Measurements from ENCODE around the gene P2RY8.
"Not testable (repeated sequence)": the region's sequence is repeated elsewhere in the genome, so short reads cannot be mapped to it uniquely, and the experiment has no call there.

P2RY8 gene

DNA sequence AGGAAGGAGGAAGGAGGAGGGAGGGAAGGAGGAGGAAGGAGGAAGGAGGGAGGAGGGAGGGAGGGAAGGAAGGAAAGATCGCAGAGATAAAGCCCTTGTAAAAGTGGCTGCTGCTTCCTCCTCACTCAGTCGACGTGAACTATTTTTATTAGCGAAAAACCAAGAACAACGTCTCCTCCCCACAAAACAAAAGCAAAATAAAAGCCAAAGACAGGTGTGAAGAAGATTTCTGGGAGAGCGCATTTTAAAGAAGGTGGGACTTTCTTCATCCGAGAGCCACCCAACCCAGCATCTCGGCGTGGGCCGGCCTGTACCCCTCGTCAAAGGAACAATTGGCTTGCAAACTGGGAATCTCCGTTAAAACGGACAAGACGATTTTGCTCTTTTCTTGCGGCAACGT is 43.6 kb downstream of the P2RY8 start:
- ChIA-PET CTCF (no interaction called here), POLR2A (no interaction called here)
- no peak for DNase-seq (ENCODE audit: extremely low spot score)
- TF ChIP-seq NFRKB (IDR thresholded peaks at IDR 0.05): no peak
- TF ChIP-seq FOXA1 (IDR thresholded peaks at IDR 0.05): no peak
- TF ChIP-seq, protein P1, sequence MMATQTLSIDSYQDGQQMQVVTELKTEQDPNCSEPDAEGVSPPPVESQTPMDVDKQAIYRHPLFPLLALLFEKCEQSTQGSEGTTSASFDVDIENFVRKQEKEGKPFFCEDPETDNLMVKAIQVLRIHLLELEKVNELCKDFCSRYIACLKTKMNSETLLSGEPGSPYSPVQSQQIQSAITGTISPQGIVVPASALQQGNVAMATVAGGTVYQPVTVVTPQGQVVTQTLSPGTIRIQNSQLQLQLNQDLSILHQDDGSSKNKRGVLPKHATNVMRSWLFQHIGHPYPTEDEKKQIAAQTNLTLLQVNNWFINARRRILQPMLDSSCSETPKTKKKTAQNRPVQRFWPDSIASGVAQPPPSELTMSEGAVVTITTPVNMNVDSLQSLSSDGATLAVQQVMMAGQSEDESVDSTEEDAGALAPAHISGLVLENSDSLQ (IDR thresholded peaks at IDR 0.05): no peak
- no peak for TF ChIP-seq SP1 (IDR thresholded peaks at IDR 0.05)
- TF ChIP-seq FOXK2 (IDR thresholded peaks at IDR 0.05): no peak
- no peak for TF ChIP-seq LEF1 (IDR thresholded peaks at IDR 0.05; ENCODE audit: borderline replicate concordance)
- no peak for TF ChIP-seq HDGF (IDR thresholded peaks at IDR 0.05; ENCODE audit: borderline replicate concordance)
- TF ChIP-seq CTBP1 (IDR thresholded peaks at IDR 0.05; ENCODE audit: borderline replicate concordance): no peak
- no peak for TF ChIP-seq FOXM1 (IDR thresholded peaks at IDR 0.05; ENCODE audit: borderline replicate concordance)
- TF ChIP-seq L3MBTL2 (conservative IDR thresholded peaks at IDR 0.05): no peak
- no peak for TF ChIP-seq ELF4 (IDR thresholded peaks at IDR 0.05)
- TF ChIP-seq BHLHE40 (IDR thresholded peaks at IDR 0.05; ENCODE audit: borderline replicate concordance): no peak
- no peak for TF ChIP-seq SUZ12 (IDR thresholded peaks at IDR 0.05)
- TF ChIP-seq ARNT (IDR thresholded peaks at IDR 0.05): no peak
- TF ChIP-seq TARDBP (IDR thresholded peaks at IDR 0.05): no peak
- no peak for TF ChIP-seq ZNF384 (IDR thresholded peaks at IDR 0.05)

DNA sequence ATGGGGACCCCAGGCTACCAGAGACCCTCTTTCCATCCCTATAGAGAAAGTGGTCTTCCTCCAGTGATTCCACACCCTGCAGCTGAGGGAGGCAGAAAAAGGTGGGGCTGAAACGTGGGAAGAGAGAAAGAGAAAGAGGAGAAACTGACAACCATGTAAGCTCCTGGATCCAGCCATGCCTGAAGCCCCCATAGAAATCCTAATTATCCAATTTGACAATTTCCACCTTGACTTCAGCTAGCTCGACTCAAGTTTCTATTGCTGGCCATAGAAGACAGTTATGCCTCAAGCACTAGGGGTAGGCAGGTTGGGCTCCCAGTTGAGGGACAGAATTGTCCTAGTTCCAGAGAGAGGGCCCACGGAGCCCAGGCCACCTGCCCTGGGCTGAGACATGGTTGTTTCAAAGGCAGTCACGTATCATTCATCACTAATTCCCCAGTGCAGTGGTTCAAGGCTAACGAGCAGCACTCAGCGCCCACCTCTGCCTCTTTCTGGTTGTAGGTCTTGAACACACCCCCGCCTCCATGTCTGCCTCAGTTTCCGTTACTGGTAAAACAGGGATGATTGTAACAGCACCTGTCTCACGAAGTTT is 44.5 kb downstream of the P2RY8 start:
- ChIA-PET CTCF (no interaction called here), POLR2A (no interaction called here)
- no peak for DNase-seq (ENCODE audit: extremely low spot score)
- TF ChIP-seq CTBP1 (IDR thresholded peaks at IDR 0.05; ENCODE audit: borderline replicate concordance): no peak
- TF ChIP-seq, protein P1 (IDR thresholded peaks at IDR 0.05): no peak
- TF ChIP-seq NFRKB (IDR thresholded peaks at IDR 0.05): no peak
- TF ChIP-seq TARDBP (IDR thresholded peaks at IDR 0.05): no peak
- no peak for TF ChIP-seq FOXM1 (IDR thresholded peaks at IDR 0.05; ENCODE audit: borderline replicate concordance)
- TF ChIP-seq ZNF384 (IDR thresholded peaks at IDR 0.05): no peak
- TF ChIP-seq BHLHE40 (IDR thresholded peaks at IDR 0.05; ENCODE audit: borderline replicate concordance): no peak
- no peak for TF ChIP-seq SUZ12 (IDR thresholded peaks at IDR 0.05)
- no peak for TF ChIP-seq L3MBTL2 (conservative IDR thresholded peaks at IDR 0.05)
- no peak for TF ChIP-seq HDGF (IDR thresholded peaks at IDR 0.05; ENCODE audit: borderline replicate concordance)
- no peak for TF ChIP-seq LEF1 (IDR thresholded peaks at IDR 0.05; ENCODE audit: borderline replicate concordance)
- no peak for TF ChIP-seq ELF4 (IDR thresholded peaks at IDR 0.05)
- TF ChIP-seq SP1 (IDR thresholded peaks at IDR 0.05): no peak
- no peak for TF ChIP-seq FOXK2 (IDR thresholded peaks at IDR 0.05)
- TF ChIP-seq FOXA1 (IDR thresholded peaks at IDR 0.05): no peak
- TF ChIP-seq ARNT (IDR thresholded peaks at IDR 0.05): no peak

DNA sequence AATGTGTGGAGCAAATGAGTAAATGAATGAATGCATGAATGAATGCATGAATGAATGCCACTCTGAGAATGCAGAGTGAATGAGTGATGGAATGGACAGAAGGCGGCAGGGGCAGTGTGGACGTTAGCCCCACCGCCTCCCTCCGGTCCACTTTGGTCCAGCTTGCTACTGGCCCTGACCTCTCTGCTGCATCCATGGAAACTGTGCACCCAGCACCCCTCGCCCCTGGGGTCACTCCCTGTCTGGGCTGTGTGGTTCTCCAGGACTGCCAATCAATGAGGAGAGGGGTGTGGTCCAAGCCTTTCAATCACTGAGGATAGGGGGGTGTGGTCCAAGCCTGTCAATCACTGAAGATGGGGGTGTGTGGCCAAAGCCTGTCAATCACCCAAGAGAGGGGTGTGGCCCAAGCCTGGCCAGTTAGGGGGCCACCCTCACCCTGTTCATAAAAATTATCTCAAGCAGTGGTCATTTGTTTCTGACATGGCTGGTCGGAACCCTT is 45.1 kb downstream of the P2RY8 start:
- DNase-seq (ENCODE audit: extremely low spot score): peak; percentile 49
- ChIA-PET CTCF (no interaction called here), POLR2A (no interaction called here)
- TF ChIP-seq FOXM1 (IDR thresholded peaks at IDR 0.05; ENCODE audit: borderline replicate concordance): no peak
- TF ChIP-seq, protein P1 (IDR thresholded peaks at IDR 0.05): peak; percentile 99

DNA sequence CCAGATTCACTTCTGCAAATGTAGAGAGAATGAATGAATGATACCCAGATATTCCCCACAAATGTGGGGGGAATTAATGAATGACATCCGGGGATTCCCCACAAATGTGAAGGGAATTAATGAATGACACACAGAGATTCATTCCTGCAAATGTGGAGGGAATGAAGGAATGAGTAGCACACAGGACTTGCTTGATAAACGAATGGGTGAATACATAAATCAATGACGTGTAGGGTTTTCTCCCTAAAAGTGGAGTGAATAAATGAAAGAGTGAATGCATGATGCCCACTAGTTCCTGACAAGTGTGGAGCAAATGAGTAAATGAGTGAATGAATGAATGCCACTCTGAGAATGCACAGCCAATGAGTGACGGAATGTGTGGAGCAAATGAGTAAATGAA is 45.7 kb downstream of the P2RY8 start:
- POLR2A ChIA-PET; DNase-seq (ENCODE audit: extremely low spot score); CTCF ChIA-PET: not testable (repeated sequence)

DNA sequence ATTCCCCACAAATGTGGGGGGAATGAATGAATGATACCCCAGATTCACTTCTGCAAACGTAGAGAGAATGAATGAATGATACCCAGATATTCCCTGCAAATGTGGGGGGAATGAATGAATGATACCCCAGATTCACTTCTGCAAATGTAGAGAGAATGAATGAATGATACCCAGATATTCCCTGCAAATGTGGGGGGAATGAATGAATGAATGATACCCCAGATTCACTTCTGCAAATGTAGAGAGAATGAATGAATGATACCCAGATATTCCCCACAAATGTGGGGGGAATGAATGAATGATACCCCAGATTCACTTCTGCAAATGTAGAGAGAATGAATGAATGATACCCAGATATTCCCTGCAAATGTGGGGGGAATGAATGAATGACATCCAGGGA is 46.3 kb downstream of the P2RY8 start:
- POLR2A ChIA-PET; CTCF ChIA-PET; DNase-seq (ENCODE audit: extremely low spot score): not testable (repeated sequence)

DNA sequence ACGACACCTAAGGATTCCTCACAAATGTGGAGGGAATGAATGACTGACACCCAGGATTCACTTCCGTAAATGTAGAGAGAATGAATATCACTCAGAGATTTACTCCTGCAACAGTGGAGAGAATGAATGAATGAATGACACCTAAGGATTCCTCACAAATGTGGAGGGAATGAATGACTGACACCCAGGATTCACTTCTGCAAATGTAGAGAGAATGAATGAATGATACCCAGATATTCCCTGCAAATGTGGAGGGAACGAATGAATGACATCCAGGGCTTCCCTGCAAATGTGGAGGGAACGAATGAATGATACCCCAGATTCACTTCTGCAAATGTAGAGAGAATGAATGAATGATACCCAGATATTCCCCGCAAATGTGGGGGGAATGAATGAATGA is 47.6 kb downstream of the P2RY8 start:
- CTCF ChIA-PET; POLR2A ChIA-PET; DNase-seq (ENCODE audit: extremely low spot score): not testable (repeated sequence)

DNA sequence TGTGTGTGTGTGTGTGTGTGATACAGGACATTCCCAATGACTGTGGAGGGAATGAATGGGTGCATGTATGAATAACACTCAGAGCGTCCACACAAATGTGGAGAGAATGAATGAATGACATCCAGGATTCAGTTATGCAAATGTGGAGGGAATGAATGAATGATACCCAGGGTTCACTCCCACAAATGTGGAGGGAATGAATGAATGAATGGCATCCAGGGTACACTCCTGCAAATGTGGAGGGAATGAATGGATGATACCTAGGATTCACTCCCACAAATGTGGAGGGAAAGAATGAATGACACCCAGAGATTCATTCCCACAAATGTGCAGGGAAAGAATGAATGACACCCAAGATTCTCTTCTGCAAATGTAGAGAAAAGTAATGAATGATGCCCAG is 48.2 kb downstream of the P2RY8 start:
- DNase-seq (ENCODE audit: extremely low spot score): no peak
- ChIA-PET POLR2A (no interaction called here), CTCF (no interaction called here)
- TF ChIP-seq BHLHE40 (IDR thresholded peaks at IDR 0.05; ENCODE audit: borderline replicate concordance): no peak
- TF ChIP-seq LEF1 (IDR thresholded peaks at IDR 0.05; ENCODE audit: borderline replicate concordance): no peak
- no peak for TF ChIP-seq SUZ12 (IDR thresholded peaks at IDR 0.05)
- TF ChIP-seq ELF4 (IDR thresholded peaks at IDR 0.05): no peak
- TF ChIP-seq CTBP1 (IDR thresholded peaks at IDR 0.05; ENCODE audit: borderline replicate concordance): no peak
- TF ChIP-seq FOXK2 (IDR thresholded peaks at IDR 0.05): no peak
- TF ChIP-seq FOXA1 (IDR thresholded peaks at IDR 0.05): no peak
- no peak for TF ChIP-seq ARNT (IDR thresholded peaks at IDR 0.05)
- TF ChIP-seq L3MBTL2 (conservative IDR thresholded peaks at IDR 0.05): no peak
- no peak for TF ChIP-seq HDGF (IDR thresholded peaks at IDR 0.05; ENCODE audit: borderline replicate concordance)
- TF ChIP-seq, protein P1 (IDR thresholded peaks at IDR 0.05): no peak
- TF ChIP-seq TARDBP (IDR thresholded peaks at IDR 0.05): no peak
- no peak for TF ChIP-seq SP1 (IDR thresholded peaks at IDR 0.05)
- TF ChIP-seq NFRKB (IDR thresholded peaks at IDR 0.05): no peak
- no peak for TF ChIP-seq FOXM1 (IDR thresholded peaks at IDR 0.05; ENCODE audit: borderline replicate concordance)
- no peak for TF ChIP-seq ZNF384 (IDR thresholded peaks at IDR 0.05)
